DND-41 (cell line): Measurements from ENCODE around the gene GPR37L1.

ENCODE experiments used
- EZH2 ChIP-seq: IDR thresholded peaks from 3 replicates; pipeline ENCODE4 v1.6.1; 2012; ENCODE audit warnings: borderline replicate concordance, low read depth, mild to moderate bottlenecking, moderate library complexity, low read length, inconsistent platforms; ENCODE audit not compliant: severe bottlenecking
- TF ChIP-seq, protein P1 (sequence below): IDR thresholded peaks from 2 replicates; pipeline ENCODE4 v1.5.1; 2012; ENCODE audit warnings: borderline replicate concordance, low read length, moderate library complexity, mild to moderate bottlenecking; ENCODE audit not compliant: poor library complexity, severe bottlenecking; ENCODE audit errors: extremely low read depth

DNA sequence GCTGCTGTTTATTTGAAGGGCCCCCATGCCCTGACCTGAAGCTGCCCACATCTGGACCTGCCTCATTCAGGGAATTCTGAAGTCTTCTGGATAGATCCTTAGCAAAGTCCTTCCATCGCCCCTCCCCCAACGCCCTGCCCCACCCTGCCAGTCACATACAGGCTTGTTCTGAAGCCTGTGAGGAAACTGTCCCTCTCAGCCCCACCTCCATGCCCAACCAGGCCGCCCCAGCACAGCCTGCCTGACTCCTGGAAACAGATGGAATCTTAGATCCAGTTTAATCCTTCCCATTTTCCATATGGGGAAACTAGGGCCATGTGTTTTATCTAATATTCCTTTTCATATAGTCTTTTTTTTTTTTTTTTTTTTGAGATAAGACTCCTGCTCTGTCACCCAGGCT, 44.5 kb upstream of the GPR37L1 start:
- TF ChIP-seq, protein P1, sequence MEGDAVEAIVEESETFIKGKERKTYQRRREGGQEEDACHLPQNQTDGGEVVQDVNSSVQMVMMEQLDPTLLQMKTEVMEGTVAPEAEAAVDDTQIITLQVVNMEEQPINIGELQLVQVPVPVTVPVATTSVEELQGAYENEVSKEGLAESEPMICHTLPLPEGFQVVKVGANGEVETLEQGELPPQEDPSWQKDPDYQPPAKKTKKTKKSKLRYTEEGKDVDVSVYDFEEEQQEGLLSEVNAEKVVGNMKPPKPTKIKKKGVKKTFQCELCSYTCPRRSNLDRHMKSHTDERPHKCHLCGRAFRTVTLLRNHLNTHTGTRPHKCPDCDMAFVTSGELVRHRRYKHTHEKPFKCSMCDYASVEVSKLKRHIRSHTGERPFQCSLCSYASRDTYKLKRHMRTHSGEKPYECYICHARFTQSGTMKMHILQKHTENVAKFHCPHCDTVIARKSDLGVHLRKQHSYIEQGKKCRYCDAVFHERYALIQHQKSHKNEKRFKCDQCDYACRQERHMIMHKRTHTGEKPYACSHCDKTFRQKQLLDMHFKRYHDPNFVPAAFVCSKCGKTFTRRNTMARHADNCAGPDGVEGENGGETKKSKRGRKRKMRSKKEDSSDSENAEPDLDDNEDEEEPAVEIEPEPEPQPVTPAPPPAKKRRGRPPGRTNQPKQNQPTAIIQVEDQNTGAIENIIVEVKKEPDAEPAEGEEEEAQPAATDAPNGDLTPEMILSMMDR: no peak
- no peak for TF ChIP-seq EZH2
